Endothelial cell of umbilical vein (primary cell): Measurements from ENCODE around the gene TFF1.

Experiments
- EZH2 ChIP-seq: IDR thresholded peaks from 2 replicates; pipeline ENCODE4 v1.6.1; 2012; ENCODE audit warnings: borderline replicate concordance, low read depth, mild to moderate bottlenecking, moderate library complexity, low read length, inconsistent platforms; ENCODE audit not compliant: severe bottlenecking
- MYC ChIP-seq: IDR thresholded peaks from one replicate; pipeline ENCODE4 v1.6.1; 2011; ENCODE audit warnings: mild to moderate bottlenecking, low read depth, low read length
- POLR2A ChIP-seq: IDR thresholded peaks from 2 replicates; pipeline ENCODE4 v1.6.1; 2012; ENCODE audit warnings: low read depth, mild to moderate bottlenecking, control low read depth, low read length
- POLR2AphosphoS5 ChIP-seq: IDR thresholded peaks from 2 replicates; pipeline ENCODE4 v1.6.1; 2012; ENCODE audit warnings: low read depth, mild to moderate bottlenecking, control low read depth, low read length, moderate library complexity; ENCODE audit not compliant: insufficient read depth
- TF ChIP-seq, protein P1 (sequence below): IDR thresholded peaks from 2 replicates; pipeline ENCODE4 v1.6.1; 2011; ENCODE audit not compliant: insufficient read depth, insufficient read length
- TF ChIP-seq, protein P2 (sequence below), 2 donors: IDR thresholded peaks; 1 replicate in 1 of 2; 2 replicates in 1 of 2; pipeline ENCODE4 v1.5.1; 2011; ENCODE audit warnings: low read length in 2 of 2, mild to moderate bottlenecking in 2 of 2, moderate library complexity in 2 of 2, control low read depth in 1 of 2, inconsistent platforms in 1 of 2, low read depth in 1 of 2; ENCODE audit not compliant: insufficient read depth in 1 of 2; ENCODE audit errors: extremely low read depth in 1 of 2

DNA sequence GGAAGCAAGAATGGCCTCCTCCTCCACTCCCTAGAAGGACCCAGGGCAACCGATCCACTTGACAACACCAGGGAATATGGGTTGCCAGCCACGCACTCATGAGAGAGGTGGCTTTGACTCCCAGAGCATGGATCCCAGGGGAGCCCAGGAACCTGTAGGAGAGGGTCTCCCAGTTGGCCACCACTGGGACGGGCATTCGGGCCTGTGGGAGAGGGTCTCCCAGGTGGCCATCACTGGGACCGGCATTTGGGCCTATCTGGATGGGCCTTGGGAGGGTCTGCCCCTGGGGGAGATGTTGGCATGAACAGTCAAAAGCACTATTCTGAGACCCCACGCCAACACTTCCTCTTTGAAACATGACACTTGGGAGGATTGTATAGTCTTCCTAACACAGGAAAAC lies 565 bp downstream of the TFF1 start:
- TF ChIP-seq POLR2A, result no peak
- TF ChIP-seq EZH2, result no peak
- TF ChIP-seq, protein P1, sequence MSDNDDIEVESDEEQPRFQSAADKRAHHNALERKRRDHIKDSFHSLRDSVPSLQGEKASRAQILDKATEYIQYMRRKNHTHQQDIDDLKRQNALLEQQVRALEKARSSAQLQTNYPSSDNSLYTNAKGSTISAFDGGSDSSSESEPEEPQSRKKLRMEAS, result no peak
- TF ChIP-seq, protein P2, sequence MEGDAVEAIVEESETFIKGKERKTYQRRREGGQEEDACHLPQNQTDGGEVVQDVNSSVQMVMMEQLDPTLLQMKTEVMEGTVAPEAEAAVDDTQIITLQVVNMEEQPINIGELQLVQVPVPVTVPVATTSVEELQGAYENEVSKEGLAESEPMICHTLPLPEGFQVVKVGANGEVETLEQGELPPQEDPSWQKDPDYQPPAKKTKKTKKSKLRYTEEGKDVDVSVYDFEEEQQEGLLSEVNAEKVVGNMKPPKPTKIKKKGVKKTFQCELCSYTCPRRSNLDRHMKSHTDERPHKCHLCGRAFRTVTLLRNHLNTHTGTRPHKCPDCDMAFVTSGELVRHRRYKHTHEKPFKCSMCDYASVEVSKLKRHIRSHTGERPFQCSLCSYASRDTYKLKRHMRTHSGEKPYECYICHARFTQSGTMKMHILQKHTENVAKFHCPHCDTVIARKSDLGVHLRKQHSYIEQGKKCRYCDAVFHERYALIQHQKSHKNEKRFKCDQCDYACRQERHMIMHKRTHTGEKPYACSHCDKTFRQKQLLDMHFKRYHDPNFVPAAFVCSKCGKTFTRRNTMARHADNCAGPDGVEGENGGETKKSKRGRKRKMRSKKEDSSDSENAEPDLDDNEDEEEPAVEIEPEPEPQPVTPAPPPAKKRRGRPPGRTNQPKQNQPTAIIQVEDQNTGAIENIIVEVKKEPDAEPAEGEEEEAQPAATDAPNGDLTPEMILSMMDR (IDR thresholded peaks at IDR 0.05; ENCODE audit: extremely low read depth in 1 of 2, insufficient read depth in 1 of 2, low read depth in 1 of 2, low read length in 2 of 2), result no peak
- TF ChIP-seq POLR2AphosphoS5, result no peak
- no peak for TF ChIP-seq MYC
